Left ventricle myocardium superior (tissue), 1 donor: Measurements from ENCODE around the gene UBL5. TPM values are rescaled to one million over a fixed set of nuclear protein-coding genes. Genes with fewer than 3 reads are reported as not detected.
"Not testable (repeated sequence)": the region's sequence is repeated elsewhere in the genome, so short reads cannot be mapped to it uniquely, and the experiment has no call there.

Experiments used
- ATAC-seq: fragments of 200-7000 bp; cut with Tn5 transposase; one replicate; pipeline ENCODE4 v1.9.1; 2020; ENCODE audit warnings: mild to moderate bottlenecking, moderate library complexity
- DNase-seq: peaks from one replicate; pipeline ENCODE4 v3.0.0-alpha.2; 2020
- intact Hi-C: fragments of 100-400 bp; cut with micrococcal nuclease; formaldehyde crosslinking; loops from one replicate; pipeline ENCODE4 v1.11.0; 2022
- total RNA-seq: library from RNA; stranded (reverse); fragmentation: NEBNext Ultra II Directional; extraction: Animal tissue kit (Norgen Biotek cat#: 25700); gene quantifications from one replicate; pipeline ENCODE4 v1.2.1, GENCODE V29; 2021
- donor health status: DM: no; HTN: yes; CAD: no; lungs with severe emphysema.

The UBL5 gene
- total RNA-seq, 1 donor from 2014 or later: 580 TPM

DNA sequence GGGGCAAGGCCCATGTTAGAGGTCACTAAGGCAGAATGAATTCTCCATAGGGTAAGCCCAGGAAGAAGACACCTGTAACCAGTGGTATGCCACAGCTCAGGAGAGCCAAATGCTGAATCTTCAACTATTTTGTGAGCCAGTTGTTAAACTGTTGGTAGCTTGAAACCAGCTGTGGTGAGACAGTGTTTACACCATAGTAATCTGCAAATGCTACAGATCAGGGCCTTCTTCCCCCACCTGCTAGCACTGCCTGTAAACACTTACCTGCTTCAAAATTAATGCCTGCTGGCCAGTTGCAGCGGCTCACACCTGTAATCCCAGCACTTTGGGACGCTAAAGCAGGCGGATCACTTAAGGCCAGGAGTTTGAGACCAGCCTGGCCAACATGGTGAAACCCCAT is 20.9 kb upstream of the UBL5 start:
- intact Hi-C loops: no loop called here
- DNase-seq (no peak), ATAC-seq (no peak)

DNA sequence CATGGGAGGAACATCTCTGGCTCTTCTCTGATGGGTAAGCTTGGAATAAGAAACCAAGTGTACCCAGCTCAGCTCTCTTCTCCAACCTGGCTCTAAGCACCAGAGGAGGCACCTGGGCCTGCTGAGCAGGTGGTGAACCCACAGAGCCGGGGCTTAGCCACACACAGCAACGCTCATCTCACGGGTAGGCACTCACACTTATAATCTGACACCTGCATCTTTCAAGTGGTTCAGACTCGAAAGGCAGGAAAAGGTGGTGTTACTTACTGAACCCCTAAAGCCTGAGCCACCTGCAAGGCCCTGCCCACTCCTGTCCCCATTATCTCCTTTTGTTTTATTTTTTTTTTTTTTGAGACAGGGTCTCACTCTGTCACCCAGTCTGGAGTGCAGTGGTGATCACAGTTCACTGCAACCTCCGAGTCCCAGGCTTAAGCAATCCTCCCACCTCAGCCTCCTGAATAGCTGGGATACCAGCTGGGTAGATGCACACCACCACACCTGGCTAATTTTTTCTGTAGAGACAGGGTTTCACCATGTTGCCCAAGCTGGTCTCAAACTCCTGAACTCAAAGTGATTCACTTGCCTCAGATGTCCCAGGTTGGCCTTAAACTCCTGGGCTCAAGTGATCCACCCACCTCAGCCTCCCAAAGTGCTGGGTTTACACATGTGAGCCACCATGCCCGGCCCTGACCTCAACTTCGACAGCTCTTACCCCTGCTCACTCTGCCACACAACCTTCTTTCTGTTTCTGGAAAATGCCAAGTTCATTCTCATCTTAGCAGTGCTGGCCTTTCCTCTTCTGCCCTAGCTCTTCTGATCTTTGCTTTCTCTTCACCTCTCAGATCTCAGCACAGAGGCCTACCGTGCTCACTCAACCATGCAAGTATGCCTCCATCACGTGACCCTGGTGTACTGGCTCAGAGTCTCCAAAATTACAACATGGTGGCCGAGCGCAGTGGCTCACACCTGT is 18.6 kb upstream of the UBL5 start:
- DNase-seq (no peak), ATAC-seq (no peak)
- intact Hi-C loops: no loop called here

DNA sequence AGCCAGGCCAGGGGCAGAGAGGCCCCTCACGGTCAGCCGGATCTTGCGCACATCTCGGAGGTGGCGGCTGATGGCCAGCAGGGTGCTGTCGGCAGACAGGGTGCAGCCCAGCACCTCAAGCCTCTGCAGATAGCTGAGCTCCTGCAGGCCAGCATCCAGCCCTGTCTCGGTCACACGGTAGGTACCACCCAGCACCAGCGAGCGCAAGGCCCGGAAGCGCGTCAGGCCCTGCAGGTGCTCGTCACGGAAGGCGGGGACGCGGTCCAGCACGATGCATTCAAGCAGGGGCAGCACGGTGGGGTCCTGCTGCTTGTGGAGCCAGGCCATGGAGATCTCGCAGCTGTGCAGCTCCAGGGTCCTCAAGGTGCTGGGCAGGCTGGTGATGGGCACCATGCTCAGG is 16.6 kb upstream of the UBL5 start:
- intact Hi-C loops: no loop called here
- ATAC-seq (no peak), DNase-seq (no peak)

DNA sequence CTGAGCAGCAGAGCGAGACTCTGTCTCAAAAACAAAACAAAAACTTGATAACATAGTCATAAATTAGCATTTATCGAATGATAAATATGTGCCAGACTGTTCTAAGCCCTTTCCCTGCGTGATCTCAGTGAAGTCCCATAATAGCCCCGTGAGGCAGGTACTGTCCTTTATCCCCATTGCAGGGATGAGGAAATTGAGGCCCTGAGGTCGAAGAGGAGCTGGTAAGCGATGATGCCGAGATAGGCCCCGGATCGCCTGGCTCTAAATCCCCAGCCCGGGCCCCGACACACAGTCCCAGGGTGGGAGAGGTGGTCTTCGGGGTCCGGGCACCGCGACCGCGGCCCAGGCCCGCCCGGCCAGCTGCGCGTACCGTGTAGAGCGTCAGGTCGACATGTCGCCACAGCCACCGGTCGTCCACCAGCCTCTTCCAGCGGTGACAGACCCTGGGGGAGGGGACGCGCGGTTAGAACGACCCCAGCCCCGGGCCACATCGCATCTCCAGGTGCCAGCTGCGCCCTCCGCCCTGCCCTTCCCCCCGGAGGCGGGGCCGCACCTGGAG is 9.5 kb upstream of the UBL5 start:
- DNase-seq (no peak), ATAC-seq (peak; percentile 0)
- intact Hi-C loops: no loop called here

DNA sequence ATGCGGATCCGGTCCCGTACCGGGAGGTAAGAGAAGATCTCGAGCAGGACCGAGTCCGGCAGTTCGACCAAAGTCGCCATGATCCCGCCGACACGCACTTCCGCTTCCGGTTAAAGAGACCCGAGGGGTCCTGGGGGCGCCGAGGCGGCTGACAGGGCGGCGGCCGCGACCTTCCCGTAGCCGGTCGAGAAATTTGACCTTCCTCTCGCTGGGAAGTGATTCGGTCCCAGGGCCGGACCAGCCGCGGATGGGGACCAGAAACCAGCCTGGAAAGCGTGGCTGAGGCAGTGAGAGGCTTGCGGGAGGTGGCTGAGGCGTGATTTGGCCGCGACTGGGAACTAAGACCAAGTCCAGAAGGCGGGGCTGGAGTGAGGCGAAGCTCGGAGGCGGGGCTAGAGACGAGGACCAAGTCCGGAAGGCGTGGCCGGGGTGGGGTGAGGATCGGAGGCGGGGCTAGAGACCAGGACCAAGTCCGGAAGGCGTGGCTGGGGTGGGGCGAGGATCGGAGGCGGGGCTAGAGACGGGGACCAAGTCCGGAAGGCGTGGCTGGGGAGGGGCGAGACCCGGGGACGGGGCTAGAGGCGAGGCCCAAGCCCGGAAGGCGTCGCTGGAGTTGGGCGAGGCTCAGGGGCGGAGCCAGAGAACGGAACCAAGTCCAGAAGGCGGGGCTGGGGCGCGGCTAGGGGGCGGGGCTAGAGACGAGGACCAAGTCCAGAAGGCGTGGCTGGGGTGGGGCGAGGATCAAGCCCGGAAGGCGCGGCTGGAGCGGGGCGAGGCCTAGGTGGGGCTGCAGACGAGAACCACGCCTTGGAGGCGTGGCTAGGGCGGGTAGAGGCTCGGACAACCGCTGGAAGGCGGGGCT is 8.8 kb upstream of the UBL5 start, which contains the start of gene FBXL12:
TSS of gene FBXL12 (minus strand) at position 346 of the 862 bp plus-strand sequence. CDS start at position 80, 266 bp downstream.
- DNase-seq: peak; percentile 100
- intact Hi-C loops: no loop called here
- peak; percentile 94 for ATAC-seq

DNA sequence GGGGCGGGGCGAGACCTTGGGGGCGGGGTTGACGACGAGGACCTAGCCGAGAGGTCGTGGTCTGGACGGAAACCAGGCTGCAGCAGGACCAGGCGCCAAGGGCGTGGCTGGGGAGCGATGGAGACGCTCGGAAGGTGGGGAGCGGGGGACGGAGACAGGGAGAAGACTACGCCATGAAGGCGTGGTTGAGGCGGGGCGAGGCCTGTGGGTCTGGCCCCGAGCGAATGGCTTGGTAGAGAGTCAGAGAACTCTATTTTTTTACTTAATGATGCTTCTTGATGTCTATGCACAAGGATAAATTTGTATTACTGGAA is 8.2 kb upstream of the UBL5 start:
- intact Hi-C loops: no loop called here
- DNase-seq (no peak), ATAC-seq (no peak)

DNA sequence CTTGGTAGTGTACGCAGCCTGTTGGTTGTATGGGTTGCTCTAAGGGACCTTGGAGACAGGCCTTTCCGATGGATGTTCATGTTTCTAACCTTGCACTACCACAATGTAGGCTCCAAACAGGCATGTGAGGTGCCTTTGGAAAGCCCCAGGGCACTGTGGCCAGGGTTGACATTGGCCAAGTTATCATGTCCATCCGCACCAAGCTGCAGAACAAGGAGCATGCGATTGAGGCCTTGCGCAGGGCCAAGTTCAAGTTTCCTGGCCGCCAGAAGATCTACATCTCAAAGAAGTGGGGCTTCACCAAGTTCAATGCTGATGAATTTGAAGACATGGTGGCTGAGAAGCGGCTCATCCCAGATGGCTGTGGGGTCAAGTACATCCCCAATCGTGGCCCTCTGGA is 7.7 kb upstream of the UBL5 start:
- intact Hi-C loops, DNase-seq, ATAC-seq: not testable (repeated sequence)

DNA sequence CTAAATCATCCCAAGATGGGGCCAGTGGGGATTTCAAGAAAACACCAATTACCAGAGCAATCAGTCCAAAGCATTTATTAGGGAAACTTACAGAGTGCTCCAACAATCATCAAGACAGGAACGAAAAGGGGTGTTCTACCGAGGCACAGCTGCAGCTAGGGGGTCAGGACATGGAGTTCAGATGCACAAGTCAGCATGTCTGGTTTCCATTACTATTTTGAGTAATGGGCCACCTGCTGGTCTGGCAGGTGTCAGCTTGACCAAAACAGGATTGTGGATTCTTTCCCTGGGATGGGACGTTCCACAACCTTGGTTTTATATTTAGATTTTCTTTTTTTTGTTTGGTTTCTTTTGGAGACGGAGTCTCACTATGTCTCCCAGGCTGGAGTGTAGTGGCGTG is 3.9 kb upstream of the UBL5 start:
- no peak for DNase-seq
- intact Hi-C loops: no loop called here

DNA sequence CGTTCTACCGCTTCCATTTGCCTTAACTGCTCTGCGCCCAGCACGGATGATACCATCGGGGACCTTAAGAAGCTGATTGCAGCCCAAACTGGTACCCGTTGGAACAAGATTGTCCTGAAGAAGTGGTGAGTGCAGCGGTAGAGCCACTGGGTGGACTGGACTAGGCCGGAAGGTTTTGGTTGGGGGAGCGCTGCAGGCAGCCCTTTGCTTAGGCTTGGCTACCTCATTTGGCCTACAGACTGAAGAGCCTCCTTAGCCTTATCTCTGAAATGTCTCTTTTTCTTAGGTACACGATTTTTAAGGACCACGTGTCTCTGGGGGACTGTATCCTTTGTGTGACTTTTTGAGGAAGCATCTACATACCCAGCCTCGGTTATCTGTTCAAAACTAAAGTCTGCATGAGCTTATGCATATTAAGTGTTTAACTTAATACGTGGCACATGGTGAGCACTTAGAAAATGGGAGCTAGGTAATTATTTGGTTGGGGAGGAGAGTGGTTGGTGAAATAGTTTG is 889 bp downstream of the UBL5 start:
- DNase-seq: no peak
- intact Hi-C loops: no loop called here
- no peak for ATAC-seq

More for the DNA sequence above, 3.9 kb upstream of the UBL5 start:
- no peak for ATAC-seq

DNA sequence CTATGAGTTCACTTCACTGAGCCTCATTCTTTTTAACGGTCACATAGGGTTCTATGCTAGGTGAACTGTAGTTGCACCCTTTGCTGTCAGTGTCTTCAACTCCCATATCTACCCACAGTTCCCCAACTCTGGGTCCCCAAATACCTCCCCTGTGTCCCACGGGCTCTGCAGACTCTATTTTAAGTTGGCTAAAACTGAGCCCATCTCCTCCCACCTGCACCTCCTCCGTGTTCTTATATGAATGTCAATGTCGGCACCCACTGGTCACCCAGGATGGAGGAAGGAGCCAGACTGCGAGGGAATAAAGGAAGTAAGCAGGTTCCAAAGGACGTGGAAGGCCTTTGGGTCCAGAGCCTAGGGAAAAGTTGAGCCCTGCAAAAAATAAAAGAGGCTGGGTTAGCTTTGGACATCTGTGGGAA is 6.6 kb downstream of the UBL5 start:
- ATAC-seq (no peak), DNase-seq (no peak)
- intact Hi-C loops: no loop called here

DNA sequence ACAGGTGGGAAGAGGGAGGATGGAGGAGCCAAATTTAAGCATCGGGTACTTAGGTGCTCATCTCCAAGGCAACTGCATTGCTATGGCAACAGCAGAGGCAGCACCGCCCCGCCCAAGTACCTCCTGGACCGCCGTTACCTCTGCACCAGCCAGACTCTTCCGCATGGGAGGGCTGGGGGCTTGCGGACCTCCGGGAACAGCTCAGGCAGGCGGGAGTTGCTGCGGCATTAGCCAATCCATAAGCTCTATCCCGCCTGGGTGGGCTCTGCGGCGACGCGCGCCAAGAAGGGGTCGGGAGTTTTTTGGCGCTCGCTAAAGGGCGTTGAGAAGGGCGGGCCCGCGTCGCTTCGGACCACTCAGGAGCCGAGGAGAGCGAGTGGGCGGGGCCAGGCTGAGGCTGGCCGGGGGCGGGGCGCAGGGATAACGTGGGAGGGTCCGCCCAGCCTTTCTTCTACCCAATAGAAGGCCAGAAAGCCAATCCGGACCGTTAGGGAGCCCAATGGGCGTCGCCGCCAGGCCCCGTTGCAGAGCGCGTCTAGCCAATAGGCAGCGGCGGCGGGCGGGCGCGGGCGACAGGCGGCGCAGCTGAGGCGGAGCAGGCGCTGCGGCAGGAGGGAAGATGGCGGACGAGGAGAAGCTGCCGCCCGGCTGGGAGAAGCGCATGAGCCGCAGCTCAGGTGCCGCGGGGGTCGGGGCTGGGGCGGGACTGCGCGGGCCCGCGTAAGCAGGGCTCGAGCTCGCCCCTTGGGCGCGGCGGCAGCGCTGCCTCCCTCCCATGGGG is 7.2 kb downstream of the UBL5 start, which contains the start of gene PIN1:
TSS of gene PIN1 (plus strand) at position 593 of the 781 bp plus-strand sequence. CDS start at position 620, 27 bp downstream.
- intact Hi-C loops: no loop called here
- DNase-seq (peak; percentile 100), ATAC-seq (peak; percentile 98)

DNA sequence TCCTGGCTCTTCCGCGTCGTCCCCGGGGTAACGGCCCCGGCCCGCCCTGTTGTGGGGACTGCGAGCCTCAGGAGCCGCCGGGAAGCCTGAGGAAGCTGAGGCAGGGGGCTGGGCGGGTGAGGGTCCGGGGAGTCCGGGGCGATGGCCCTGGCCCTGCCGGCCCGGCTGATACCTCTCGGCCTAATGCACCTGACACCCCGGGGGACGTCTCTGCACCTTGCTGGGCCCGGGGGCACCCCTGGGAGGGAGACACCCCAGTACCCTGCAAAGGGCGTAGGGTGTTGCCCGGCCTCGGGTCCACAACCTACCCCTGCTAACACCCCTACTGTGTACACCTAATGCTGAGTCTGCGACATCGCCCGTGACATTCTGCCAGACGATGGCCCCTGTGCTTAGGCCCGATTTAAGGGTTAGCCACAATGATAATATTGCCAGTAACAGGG is 7.8 kb downstream of the UBL5 start:
- peak; percentile 27 for ATAC-seq
- intact Hi-C loops: no loop called here
- DNase-seq: no peak

DNA sequence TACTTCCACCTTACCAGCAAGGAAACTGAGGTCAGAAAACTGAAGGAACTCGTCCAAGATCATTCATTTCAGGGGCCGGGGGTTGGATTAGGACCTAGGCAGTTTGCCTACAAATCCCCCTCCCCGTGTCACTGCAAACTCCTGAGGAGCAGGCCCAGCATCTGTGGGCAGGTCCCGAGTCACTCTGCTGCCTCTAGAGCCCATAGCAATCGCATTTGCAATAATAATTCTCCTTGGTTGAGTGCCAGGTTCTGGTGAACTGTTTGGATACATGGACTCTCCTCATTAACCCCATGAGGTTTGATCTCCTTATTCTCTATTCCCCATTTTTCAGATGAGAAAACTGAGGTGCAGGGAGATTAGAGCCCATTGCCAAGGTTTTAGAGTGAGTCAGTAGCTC is 8.3 kb downstream of the UBL5 start:
- DNase-seq (no peak), ATAC-seq (no peak)
- intact Hi-C loops: no loop called here

DNA sequence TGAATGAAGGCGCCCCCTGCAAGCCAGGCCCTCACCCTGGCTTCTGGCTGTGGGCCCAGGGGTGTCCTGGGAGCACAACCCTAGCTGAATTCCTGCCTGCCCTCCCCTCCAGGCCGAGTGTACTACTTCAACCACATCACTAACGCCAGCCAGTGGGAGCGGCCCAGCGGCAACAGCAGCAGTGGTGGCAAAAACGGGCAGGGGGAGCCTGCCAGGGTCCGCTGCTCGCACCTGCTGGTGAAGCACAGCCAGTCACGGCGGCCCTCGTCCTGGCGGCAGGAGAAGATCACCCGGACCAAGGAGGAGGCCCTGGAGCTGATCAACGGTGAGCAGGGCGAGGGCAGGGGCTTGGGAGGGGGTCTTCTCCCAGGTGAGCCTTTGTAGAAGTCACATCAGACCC is 10.6 kb downstream of the UBL5 start:
- no peak for DNase-seq
- no peak for ATAC-seq

DNA sequence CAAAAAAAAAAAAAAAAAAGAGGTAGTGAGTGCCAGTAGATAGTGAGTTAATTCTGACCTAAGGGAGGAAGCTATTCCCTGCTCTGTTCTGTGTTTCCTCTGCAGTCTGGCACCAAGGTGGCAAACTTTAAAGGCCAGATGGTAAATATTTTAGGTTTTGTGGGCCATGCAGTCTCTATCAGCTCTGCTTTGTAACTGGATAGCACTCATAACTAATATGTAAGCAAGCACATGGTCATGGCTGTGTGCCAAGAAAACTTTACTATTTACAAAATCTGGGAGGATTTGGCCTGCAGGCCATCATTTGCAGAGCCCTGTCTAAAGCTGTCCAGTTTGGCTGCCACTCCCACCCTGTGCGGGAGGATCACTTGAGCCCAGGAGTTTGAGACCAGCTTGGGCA is 11.7 kb downstream of the UBL5 start:
- no peak for DNase-seq
- no peak for ATAC-seq
- intact Hi-C loops: no loop called here

More for the DNA sequence above, 10.6 kb downstream of the UBL5 start:
- intact Hi-C loops: no loop called here

DNA sequence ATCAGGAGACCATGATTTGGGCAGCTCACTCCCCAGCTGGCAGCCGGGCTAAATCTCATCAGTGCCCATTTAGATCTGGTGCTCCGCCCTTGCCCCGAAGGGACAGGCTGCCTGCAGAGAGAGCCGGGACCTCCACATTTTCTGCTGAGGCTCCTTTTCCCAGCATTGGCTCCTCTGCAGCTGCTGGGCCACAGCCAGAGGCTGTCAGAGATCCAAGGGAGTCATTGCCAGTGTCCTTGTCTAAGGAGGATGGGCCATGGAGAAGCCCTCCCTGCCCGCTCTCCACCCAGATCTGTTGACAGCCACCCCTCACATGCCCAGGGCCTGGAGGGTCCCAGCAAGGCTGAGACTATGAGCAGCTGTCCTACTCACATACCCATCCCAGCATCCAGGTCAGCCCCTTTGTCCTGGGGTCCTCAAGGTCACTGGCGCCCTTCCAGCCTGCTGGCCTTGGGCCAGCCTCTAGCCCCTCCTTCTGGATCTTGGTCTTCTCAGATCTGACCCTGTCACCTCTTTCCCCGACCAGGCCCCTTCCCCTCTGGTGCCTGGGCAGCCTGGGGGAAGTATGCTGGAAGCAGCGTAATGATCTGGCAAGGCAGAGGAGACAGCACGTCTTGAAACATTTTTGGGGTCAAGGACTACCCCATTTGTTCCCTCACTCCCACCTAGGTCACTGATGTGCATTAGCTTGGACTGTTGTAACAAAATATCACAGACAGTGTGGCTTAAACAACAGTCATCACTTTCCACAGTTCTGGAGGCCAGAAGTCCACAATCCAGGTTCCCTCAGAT is 15.3 kb downstream of the UBL5 start:
- intact Hi-C loops: no loop called here
- peak; percentile 60 for DNase-seq
- peak; percentile 26 for ATAC-seq

DNA sequence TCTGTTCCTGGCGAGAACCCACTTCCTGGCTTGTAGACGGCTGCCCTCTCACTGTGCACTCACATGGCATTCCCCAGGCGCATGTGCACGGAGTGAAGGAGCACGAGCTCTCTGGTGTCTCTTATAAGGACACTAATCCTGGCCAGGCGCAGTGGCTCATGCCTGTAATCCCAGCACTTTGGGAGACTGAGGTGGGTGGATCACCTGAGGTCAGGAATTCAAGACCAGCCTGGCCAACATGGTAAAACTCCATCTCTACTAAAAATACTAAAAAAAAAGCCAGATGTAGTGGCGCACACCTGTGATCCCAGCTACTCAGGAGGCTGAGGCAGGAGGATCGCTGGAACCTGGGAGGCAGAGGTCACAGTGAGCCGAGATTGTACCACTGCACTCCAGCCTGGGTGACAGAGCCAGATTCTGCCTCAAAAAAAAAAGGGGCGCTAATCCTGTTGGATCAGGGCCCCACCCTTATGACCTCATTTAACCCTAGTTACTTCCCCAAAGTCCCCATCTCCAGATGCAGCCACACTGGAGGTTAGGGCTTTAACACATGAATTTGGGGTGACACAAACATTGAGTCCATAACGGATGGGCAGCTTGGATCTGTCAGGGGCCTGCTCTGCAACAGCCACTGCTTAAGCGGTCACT is 16.0 kb downstream of the UBL5 start:
- DNase-seq, ATAC-seq, intact Hi-C loops: not testable (repeated sequence)
